ENCODE measurements around the gene MARVELD1. TPM values are rescaled to one million over a fixed set of nuclear protein-coding genes. Genes with fewer than 3 reads are reported as not detected.

Gene MARVELD1
- total RNA-seq, 2 donors from 2014 or later: 8.5 to 26.5 TPM

- TF ChIP-seq CTCF (IDR thresholded peaks at IDR 0.05): no peak
- H3K4me1 ChIP-seq: no peaks in the 10 kb centered on the region
- no peaks in the 10 kb centered on the region for H3K9me3 ChIP-seq
- H3K36me3 ChIP-seq: peaks cover 71% of the 10 kb centered on the region
- no peak overlapping the region for H3K4me3 ChIP-seq
- DNase-seq (ENCODE audit: low spot score): no peak
- H3K27me3 ChIP-seq: no peaks in the 10 kb centered on the region
- H3K27ac ChIP-seq: no peak overlapping the region
Observed at GRCh38 chr10:97673736-97674525, 39.6 kb upstream of the MARVELD1 start.

- TF ChIP-seq CTCF (IDR thresholded peaks at IDR 0.05): no peak
- Histone ChIP-seq H3K36me3 (peaks cover 71% of the 10 kb centered on the region), H3K9me3 (no peaks in the 10 kb centered on the region), H3K27me3 (no peaks in the 10 kb centered on the region), H3K27ac (no peak overlapping the region), H3K4me3 (no peak overlapping the region), H3K4me1 (no peaks in the 10 kb centered on the region)
- no peak for DNase-seq (ENCODE audit: low spot score)
Observed at GRCh38 chr10:97675222-97675621, 38.3 kb upstream of the MARVELD1 start.

GRCh38 chr10:97676770-97677581 lies 36.6 kb upstream of the MARVELD1 start:
- Histone ChIP-seq H3K27ac (no peak overlapping the region), H3K4me1 (no peaks in the 10 kb centered on the region), H3K36me3 (peaks cover 62% of the 10 kb centered on the region), H3K4me3 (no peak overlapping the region), H3K27me3 (no peaks in the 10 kb centered on the region), H3K9me3 (no peaks in the 10 kb centered on the region)
- no peak for DNase-seq (ENCODE audit: low spot score)
- peak; percentile 86 to 89 for TF ChIP-seq CTCF (IDR thresholded peaks at IDR 0.05)

GRCh38 chr10:97679594-97679993 lies 33.9 kb upstream of the MARVELD1 start:
- Histone ChIP-seq H3K36me3 (peaks cover 47% of the 10 kb centered on the region), H3K4me1 (peaks cover 0 to 13% of the 10 kb centered on the region in 2 donors), H3K9me3 (no peaks in the 10 kb centered on the region), H3K27me3 (no peaks in the 10 kb centered on the region), H3K27ac (no peak overlapping the region), H3K4me3 (no peak overlapping the region)
- no peak for TF ChIP-seq CTCF (IDR thresholded peaks at IDR 0.05)
- DNase-seq (ENCODE audit: low spot score): no peak

GRCh38 chr10:97682042-97682441 lies 31.5 kb upstream of the MARVELD1 start:
- Histone ChIP-seq H3K27me3 (no peaks in the 10 kb centered on the region), H3K36me3 (peaks cover 25% of the 10 kb centered on the region), H3K4me3 (no peak overlapping the region), H3K9me3 (no peaks in the 10 kb centered on the region), H3K27ac (no peak overlapping the region), H3K4me1 (peaks cover 0 to 33% of the 10 kb centered on the region in 2 donors)
- no peak for TF ChIP-seq CTCF (IDR thresholded peaks at IDR 0.05)
- no peak for DNase-seq (ENCODE audit: low spot score)
